Spleen (tissue), 11 donors: Measurements from ENCODE around the gene GRM8. TPM values are rescaled to one million over a fixed set of nuclear protein-coding genes. Genes with fewer than 3 reads are reported as not detected.

Experiments used
- DNase-seq: peaks from one replicate; pipeline ENCODE4 v3.0.0-alpha.2; 2020
- H3K27ac ChIP-seq, 8 donors: fragments of 200-600 bp; sonication (generic) in 7 of 8; 1 replicate in 4 of 8; 2 replicates in 4 of 8; pipeline versions ENCODE4 v1.5.0 to v1.8.0; 2016 to 2021; ENCODE audit warnings: inconsistent platforms in 4 of 8, mild to moderate bottlenecking in 4 of 8, moderate library complexity in 1 of 8
- H3K27me3 ChIP-seq, 7 donors: fragments of 200-600 bp; sonication (generic) in 6 of 7; replicated peaks in 1 of 7; 1 replicate in 4 of 7; 2 replicates in 3 of 7; pipeline versions ENCODE4 v1.5.0 to v1.8.0; 2016 to 2021; ENCODE audit warnings: inconsistent platforms in 3 of 7, mild to moderate bottlenecking in 1 of 7
- H3K36me3 ChIP-seq, 6 donors: fragments of 200-600 bp; sonication (generic) in 5 of 6; 1 replicate in 4 of 6; 2 replicates in 2 of 6; pipeline versions ENCODE4 v1.5.0 to v1.8.0; 2016 to 2021; ENCODE audit warnings: inconsistent platforms in 2 of 6
- H3K4me1 ChIP-seq, 6 donors: fragments of 200-600 bp; sonication (generic) in 5 of 6; 1 replicate in 3 of 6; 2 replicates in 3 of 6; pipeline versions ENCODE4 v1.5.0 to v1.8.0; 2016 to 2021; ENCODE audit warnings: inconsistent platforms in 3 of 6
- H3K4me3 ChIP-seq, 8 donors: fragments of 200-600 bp; sonication (generic) in 7 of 8; 1 replicate in 4 of 8; 2 replicates in 4 of 8; pipeline versions ENCODE4 v1.5.0 to v1.8.0; 2016 to 2021; ENCODE audit warnings: inconsistent platforms in 4 of 8, mild to moderate bottlenecking in 4 of 8, moderate library complexity in 2 of 8
- H3K9me3 ChIP-seq, 8 donors: fragments of 200-600 bp; sonication (generic) in 7 of 8; 1 replicate in 4 of 8; 2 replicates in 4 of 8; pipeline versions ENCODE4 v1.5.0 to v1.8.0; 2016 to 2021; ENCODE audit warnings: inconsistent platforms in 4 of 8
- POLR2A ChIP-seq, 3 donors: fragments of 450-650 bp; IDR thresholded peaks; one replicate each; pipeline ENCODE4 v1.5.1; 2017; ENCODE audit warnings: antibody characterized with exemption in 3 of 3, mild to moderate bottlenecking in 1 of 3
- POLR2AphosphoS5 ChIP-seq, 3 donors: sonication (generic); formaldehyde crosslinking; IDR thresholded peaks; one replicate each; pipeline ENCODE4 v1.5.1; 2017; ENCODE audit warnings: antibody characterized with exemption in 3 of 3
- WGBS, 5 donors: extraction: QIAGEN DNeasy Blood & Tissue Kit in 3 of 5; methylation state at CpG; one replicate each; pipeline versions ENCODE4 v1.1.5 to v1.1.7; 2013 to 2018; 5-methylcytosine and 5-hydroxymethylcytosine counted together
- intact Hi-C: fragments of 100-400 bp; cut with DNase I; formaldehyde crosslinking; loops from one replicate; pipeline ENCODE4 v1.15.0; 2023; ENCODE audit warnings: low total_unique reads
- polyA plus RNA-seq, 3 donors: library from polyadenylated mRNA; stranded (reverse); fragments of 200-250 nt; gene quantifications; one replicate each; pipeline ENCODE4 v1.2.1, GENCODE V29; 2013
- total RNA-seq, 7 donors: library from RNA; depleted of rRNA in 3 of 7; stranded (reverse); fragments of >200 nt in 3 of 7; fragmentation: NEBNext Ultra II Directional in 4 of 7; extraction: Animal tissue kit (Norgen Biotek cat#: 25700) in 4 of 7; gene quantifications; one replicate each; pipeline versions ENCODE4 v1.1.0 to v1.2.1, GENCODE V29; 2016 to 2021
- TF ChIP-seq, protein P1 (sequence below), 11 experiments: fragments of 200-600 bp in 7 of 11; fragments of 450-650 bp in 4 of 11; sonication (generic) in 4 of 11; IDR thresholded peaks in 8 of 11; conservative IDR thresholded peaks in 3 of 11; 1 replicate in 7 of 11; 2 replicates in 4 of 11; pipeline versions ENCODE4 v1.4.0 to v1.8.0; 2016 to 2021; ENCODE audit warnings: antibody characterized with exemption in 11 of 11, inconsistent platforms in 4 of 11, mild to moderate bottlenecking in 1 of 11
- donor health status: healthy with polysubstance abuse.
- donor health status: DM: no; HTN: no; CAD: no; lungs with moderate emphysema.
- donor health status: DM: no; HTN: no; CAD: no.
- donor health status: Bipolar disorder and iron deficiency.
- donor health status: healthy.
- donor health status: DM: no; HTN: no; CAD: no.
- donor health status: DM: yes; HTN: yes; CAD: no.

GRM8 gene
- total and polyA plus RNA-seq, 10 donors: 0.30 to 0.60 TPM; not detected in 8

DNA sequence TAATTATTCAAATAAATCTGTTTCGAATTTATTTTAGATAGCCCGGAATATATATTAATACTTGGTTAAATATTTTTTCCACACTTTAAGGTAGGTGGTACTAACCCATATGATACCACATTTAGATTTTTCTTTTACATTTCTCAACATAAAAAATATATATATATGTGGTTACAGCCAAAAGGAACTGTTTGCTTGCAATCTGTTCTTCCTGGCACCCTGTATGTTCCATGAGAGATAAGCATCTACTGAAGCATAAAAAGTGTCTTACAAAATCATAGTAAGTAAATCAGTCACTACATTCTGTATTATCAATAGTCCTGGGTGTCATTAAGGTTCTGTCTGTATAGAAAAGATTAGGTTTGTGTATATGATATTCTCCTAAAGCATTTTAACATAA is 726.8 kb downstream of the GRM8 start:
- H3K4me1 ChIP-seq: no peaks in the 10 kb centered on the region
- TF ChIP-seq POLR2AphosphoS5 (IDR thresholded peaks at IDR 0.05): no peak
- TF ChIP-seq POLR2A (IDR thresholded peaks at IDR 0.05): no peak
- TF ChIP-seq, protein P1, sequence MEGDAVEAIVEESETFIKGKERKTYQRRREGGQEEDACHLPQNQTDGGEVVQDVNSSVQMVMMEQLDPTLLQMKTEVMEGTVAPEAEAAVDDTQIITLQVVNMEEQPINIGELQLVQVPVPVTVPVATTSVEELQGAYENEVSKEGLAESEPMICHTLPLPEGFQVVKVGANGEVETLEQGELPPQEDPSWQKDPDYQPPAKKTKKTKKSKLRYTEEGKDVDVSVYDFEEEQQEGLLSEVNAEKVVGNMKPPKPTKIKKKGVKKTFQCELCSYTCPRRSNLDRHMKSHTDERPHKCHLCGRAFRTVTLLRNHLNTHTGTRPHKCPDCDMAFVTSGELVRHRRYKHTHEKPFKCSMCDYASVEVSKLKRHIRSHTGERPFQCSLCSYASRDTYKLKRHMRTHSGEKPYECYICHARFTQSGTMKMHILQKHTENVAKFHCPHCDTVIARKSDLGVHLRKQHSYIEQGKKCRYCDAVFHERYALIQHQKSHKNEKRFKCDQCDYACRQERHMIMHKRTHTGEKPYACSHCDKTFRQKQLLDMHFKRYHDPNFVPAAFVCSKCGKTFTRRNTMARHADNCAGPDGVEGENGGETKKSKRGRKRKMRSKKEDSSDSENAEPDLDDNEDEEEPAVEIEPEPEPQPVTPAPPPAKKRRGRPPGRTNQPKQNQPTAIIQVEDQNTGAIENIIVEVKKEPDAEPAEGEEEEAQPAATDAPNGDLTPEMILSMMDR (IDR thresholded peaks at IDR 0.05 in 8 of 11, conservative IDR thresholded peaks at IDR 0.05 in 3 of 11): no peak
- no peak overlapping the region for H3K4me3 ChIP-seq
- intact Hi-C loops: no loop called here
- no peaks in the 10 kb centered on the region for H3K9me3 ChIP-seq
- no peaks in the 10 kb centered on the region for H3K27me3 ChIP-seq
- 87 to 93% (median 88%) methylated on average over 2 of the region's 2 CpGs for WGBS, 5 donors
- H3K27ac ChIP-seq: no peak overlapping the region
- DNase-seq: no peak
- no peaks in the 10 kb centered on the region for H3K36me3 ChIP-seq

DNA sequence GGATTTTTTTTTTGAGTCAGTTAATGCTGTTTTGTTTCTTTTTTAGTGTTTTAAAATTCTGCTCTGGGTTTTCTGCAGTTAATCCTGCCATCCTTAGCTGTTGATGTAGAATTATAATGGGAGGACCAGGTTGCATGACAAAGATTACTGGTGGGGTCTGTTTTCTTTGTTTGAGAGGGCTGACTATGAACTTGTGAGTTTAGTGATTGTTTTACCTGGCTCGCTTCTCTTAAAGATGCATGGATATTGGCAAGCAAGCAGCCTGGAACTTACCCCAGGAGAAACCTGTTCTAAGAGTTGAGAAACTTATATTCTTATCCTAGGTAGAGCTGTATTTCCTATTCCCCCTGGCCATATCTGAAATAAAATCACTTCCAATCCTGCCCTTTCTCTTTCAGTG is 727.8 kb downstream of the GRM8 start:
- Histone ChIP-seq H3K9me3 (no peaks in the 10 kb centered on the region), H3K27me3 (no peaks in the 10 kb centered on the region), H3K36me3 (no peaks in the 10 kb centered on the region), H3K4me1 (no peaks in the 10 kb centered on the region), H3K4me3 (no peak overlapping the region), H3K27ac (no peak overlapping the region)
- no peak for DNase-seq
- WGBS, 5 donors: 78 to 91% (median 88%) methylated on average over 1 of the region's 1 CpG
- TF ChIP-seq, protein P1 (IDR thresholded peaks at IDR 0.05 in 8 of 11, conservative IDR thresholded peaks at IDR 0.05 in 3 of 11): no peak
- TF ChIP-seq POLR2A (IDR thresholded peaks at IDR 0.05) (no peak), POLR2AphosphoS5 (IDR thresholded peaks at IDR 0.05) (no peak)
- intact Hi-C loops: no loop called here

DNA sequence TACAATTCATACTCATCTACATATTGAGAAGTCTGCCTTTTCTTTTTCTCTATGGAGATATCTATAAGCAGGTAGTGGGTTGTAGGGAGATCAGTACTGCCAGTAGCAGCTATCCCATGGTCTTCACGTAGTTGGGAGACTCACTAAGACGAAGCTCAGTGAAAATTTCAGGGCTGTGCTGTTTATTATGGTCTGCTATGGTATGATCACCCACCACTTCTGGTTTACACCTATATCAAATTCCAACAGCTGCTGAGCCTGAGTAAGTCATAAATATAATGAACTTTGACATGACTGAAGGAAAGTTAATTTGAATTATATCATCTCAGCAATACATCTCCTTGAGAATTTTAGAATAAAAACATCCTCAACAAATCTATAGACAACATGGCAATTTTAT is 741.7 kb downstream of the GRM8 start:
- Histone ChIP-seq H3K36me3 (no peaks in the 10 kb centered on the region), H3K4me3 (no peak overlapping the region), H3K27me3 (no peaks in the 10 kb centered on the region), H3K27ac (no peak overlapping the region), H3K9me3 (peaks cover 0 to 6% (median 1%) of the 10 kb centered on the region in 8 donors), H3K4me1 (no peaks in the 10 kb centered on the region)
- no peak for DNase-seq
- WGBS, 5 donors: 23 to 73% (median 56%) methylated on average over 2 of the region's 2 CpGs
- intact Hi-C loops: no loop called here
- TF ChIP-seq POLR2AphosphoS5 (IDR thresholded peaks at IDR 0.05): no peak
- TF ChIP-seq POLR2A (IDR thresholded peaks at IDR 0.05): no peak
- TF ChIP-seq, protein P1 (IDR thresholded peaks at IDR 0.05 in 8 of 11, conservative IDR thresholded peaks at IDR 0.05 in 3 of 11): no peak

DNA sequence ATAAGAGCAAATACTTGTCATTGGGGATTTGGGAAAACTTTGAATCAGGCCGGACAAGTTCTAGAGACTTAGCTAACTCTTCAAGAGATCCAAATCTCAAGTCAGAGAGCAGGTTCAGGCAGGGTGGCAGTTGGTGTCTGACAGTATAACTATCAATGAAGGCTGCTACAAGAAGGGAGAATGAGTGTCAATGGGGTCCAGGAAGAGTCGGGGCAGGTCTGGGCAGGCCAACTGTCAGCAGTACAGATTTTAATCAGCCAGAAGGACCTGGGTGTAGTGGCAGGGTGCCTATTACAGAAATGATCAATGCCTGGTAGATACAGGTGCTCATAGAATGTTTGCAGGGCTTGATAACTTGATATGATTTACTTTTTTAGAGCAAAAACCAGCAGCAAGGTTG is 751.1 kb downstream of the GRM8 start:
- no peak for DNase-seq
- Histone ChIP-seq H3K4me3 (no peak overlapping the region), H3K9me3 (no peaks in the 10 kb centered on the region), H3K4me1 (no peaks in the 10 kb centered on the region), H3K36me3 (no peaks in the 10 kb centered on the region), H3K27me3 (no peaks in the 10 kb centered on the region), H3K27ac (no peak overlapping the region)
- WGBS, 5 donors: 83 to 91% (median 86%) methylated on average over 2 of the region's 2 CpGs
- no peak for TF ChIP-seq POLR2A (IDR thresholded peaks at IDR 0.05)
- TF ChIP-seq, protein P1 (IDR thresholded peaks at IDR 0.05 in 8 of 11, conservative IDR thresholded peaks at IDR 0.05 in 3 of 11): no peak
- intact Hi-C loops: no loop called here
